Erythroblast (primary cell): ENCODE data around the gene NKD1.

ENCODE experiments used
- GATA1 ChIP-seq: IDR thresholded peaks from 2 replicates; pipeline ENCODE4 v1.6.1; 2011; ENCODE audit warnings: low read depth, mild to moderate bottlenecking, control low read depth, low read length, moderate library complexity
- POLR2A ChIP-seq: IDR thresholded peaks from 2 replicates; pipeline ENCODE4 v1.6.1; 2011; ENCODE audit warnings: mild to moderate bottlenecking, low read length

DNA sequence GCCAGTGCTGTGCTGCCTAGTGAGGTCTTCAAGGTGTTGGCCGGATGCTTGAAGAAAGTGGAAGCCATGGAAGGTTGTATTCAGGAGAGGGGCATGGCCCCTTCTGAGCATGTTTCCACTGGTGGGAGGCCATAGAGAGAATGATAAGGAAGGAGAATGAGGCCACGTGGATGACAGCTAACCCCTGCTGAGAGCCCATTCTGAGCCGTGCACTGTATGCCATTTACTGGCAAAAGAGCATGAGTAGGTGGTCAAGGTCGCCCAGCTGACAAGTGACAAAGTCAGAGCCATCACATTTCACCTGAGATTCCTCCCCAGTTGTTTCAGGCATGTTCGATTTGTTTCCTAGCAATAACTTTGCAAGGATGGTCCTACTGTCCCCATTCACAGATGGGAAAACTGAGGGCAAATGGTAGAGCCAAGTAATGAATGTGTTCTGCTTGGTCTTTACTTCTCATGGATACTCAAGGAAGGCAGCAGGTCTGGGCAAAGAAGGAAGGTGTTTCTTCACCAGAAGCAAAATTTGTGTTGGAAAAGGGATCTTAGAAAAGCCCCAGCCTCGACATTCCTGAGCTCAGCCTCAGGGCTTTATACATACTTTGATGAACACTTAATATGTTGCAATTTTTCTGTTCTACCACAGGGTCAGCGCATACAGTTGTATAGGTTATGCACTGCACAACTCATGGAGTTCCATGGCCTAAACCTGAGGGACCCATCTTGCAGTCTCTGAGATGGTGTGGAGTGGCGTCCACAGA lies 10.5 kb upstream of the NKD1 start:
- TF ChIP-seq POLR2A (no peak), GATA1 (no peak)
